GM19351 (cell line): ENCODE data around the gene GANC.
"Not testable (repeated sequence)": the region's sequence is repeated elsewhere in the genome, so short reads cannot be mapped to it uniquely, and the experiment has no call there.

Experiments
- ATAC-seq: cut with Tn5 transposase; IDR thresholded peaks from one replicate; pipeline ENCODE4 v1.9.1; 2021; ENCODE audit warnings: mild to moderate bottlenecking, moderate library complexity; ENCODE audit not compliant: unreplicated experiment

GANC gene

GRCh38 chr15:42283671-42284070 is 10.7 kb downstream of the GANC start:
- no peak for ATAC-seq

- no peak for ATAC-seq
Observed at GRCh38 chr15:42284551-42284950, 11.6 kb downstream of the GANC start.

GRCh38 chr15:42285034-42285433 is 12.0 kb downstream of the GANC start:
- ATAC-seq: no peak

- no peak for ATAC-seq
Observed at GRCh38 chr15:42286445-42287029, 13.5 kb downstream of the GANC start.

GRCh38 chr15:42287931-42288330 is 14.9 kb downstream of the GANC start:
- no peak for ATAC-seq

GRCh38 chr15:42289166-42289565 is 16.2 kb downstream of the GANC start:
- no peak for ATAC-seq

GRCh38 chr15:42301004-42301403 is 28.0 kb downstream of the GANC start:
- not testable (repeated sequence) for ATAC-seq

GRCh38 chr15:42306681-42307080 is 33.7 kb downstream of the GANC start:
- no peak for ATAC-seq

- no peak for ATAC-seq
Observed at GRCh38 chr15:42313463-42313862, 40.5 kb downstream of the GANC start.

- no peak for ATAC-seq
Observed at GRCh38 chr15:42314818-42315217, 41.8 kb downstream of the GANC start.

- no peak for ATAC-seq
Observed at GRCh38 chr15:42315521-42315920, 42.5 kb downstream of the GANC start.

- not testable (repeated sequence) for ATAC-seq
Observed at GRCh38 chr15:42316282-42316805, 43.3 kb downstream of the GANC start.

GRCh38 chr15:42319206-42319605 is 46.2 kb downstream of the GANC start:
- no peak for ATAC-seq

- no peak for ATAC-seq
Observed at GRCh38 chr15:42324308-42324707, 51.3 kb downstream of the GANC start.

GRCh38 chr15:42329161-42329560 is 56.2 kb downstream of the GANC start:
- ATAC-seq: no peak

GRCh38 chr15:42329992-42330391 is 57.0 kb downstream of the GANC start:
- no peak for ATAC-seq

- no peak for ATAC-seq
Observed at GRCh38 chr15:42331235-42331634, 58.2 kb downstream of the GANC start.

- no peak for ATAC-seq
Observed at GRCh38 chr15:42332331-42332730, 59.3 kb downstream of the GANC start.

- ATAC-seq: no peak
Observed at GRCh38 chr15:42335074-42335473, 62.1 kb downstream of the GANC start.

- not testable (repeated sequence) for ATAC-seq
Observed at GRCh38 chr15:42336650-42337049, 63.6 kb downstream of the GANC start.

GRCh38 chr15:42337104-42337503 is 64.1 kb downstream of the GANC start:
- ATAC-seq: not testable (repeated sequence)

- no peak for ATAC-seq
Observed at GRCh38 chr15:42338500-42338899, 65.5 kb downstream of the GANC start.

- no peak for ATAC-seq
Observed at GRCh38 chr15:42343596-42344232, 70.7 kb downstream of the GANC start.
